Peyer's patch (tissue), 4 donors: ENCODE data around the gene ATAD3C. TPM values are rescaled to one million over a fixed set of nuclear protein-coding genes. Genes with fewer than 3 reads are reported as not detected.

Source experiments
- DNase-seq, 3 donors: peaks; one replicate each; pipeline ENCODE4 v3.0.0-alpha.2; 2017 to 2019
- H3K27ac ChIP-seq, 4 donors: fragments of 200-600 bp; sonication (generic); one replicate each; pipeline ENCODE4 v1.5.1; 2016 to 2019
- H3K27me3 ChIP-seq, 2 donors: fragments of 200-600 bp; sonication (generic); one replicate each; pipeline ENCODE4 v1.5.1; 2019
- H3K36me3 ChIP-seq, 3 donors: fragments of 200-600 bp; sonication (generic); one replicate each; pipeline ENCODE4 v1.5.1; 2016 to 2019
- H3K4me1 ChIP-seq, 4 donors: fragments of 200-600 bp; sonication (generic); one replicate each; pipeline ENCODE4 v1.5.1; 2016 to 2019
- H3K4me3 ChIP-seq, 4 donors: fragments of 200-600 bp; sonication (generic); 1 replicate in 3 of 4; 2 replicates in 1 of 4; pipeline ENCODE4 v1.5.1; 2016 to 2019; ENCODE audit warnings: mild to moderate bottlenecking in 1 of 4
- H3K9me3 ChIP-seq, 4 donors: fragments of 200-600 bp; sonication (generic); one replicate each; pipeline ENCODE4 v1.5.1; 2016 to 2019; ENCODE audit warnings: mild to moderate bottlenecking in 1 of 4
- POLR2A ChIP-seq, 2 donors: fragments of 450-650 bp; IDR thresholded peaks; one replicate each; pipeline ENCODE4 v1.5.1; 2017; ENCODE audit warnings: antibody characterized with exemption in 2 of 2, mild to moderate bottlenecking in 2 of 2, moderate library complexity in 2 of 2
- total RNA-seq, 4 donors: library from RNA; depleted of rRNA; stranded (reverse); fragments of >200 nt; gene quantifications; one replicate each; pipeline ENCODE4 v1.1.0, GENCODE V29; 2016
- TF ChIP-seq, protein P1 (sequence below), 6 experiments: fragments of 450-650 bp in 4 of 6; fragments of 200-600 bp in 2 of 6; sonication (generic) in 1 of 6; IDR thresholded peaks; one replicate each; pipeline ENCODE4 v1.5.1; 2017 to 2019; ENCODE audit warnings: antibody characterized with exemption in 6 of 6, mild to moderate bottlenecking in 3 of 6, moderate library complexity in 1 of 6

Gene ATAD3C, protein sequence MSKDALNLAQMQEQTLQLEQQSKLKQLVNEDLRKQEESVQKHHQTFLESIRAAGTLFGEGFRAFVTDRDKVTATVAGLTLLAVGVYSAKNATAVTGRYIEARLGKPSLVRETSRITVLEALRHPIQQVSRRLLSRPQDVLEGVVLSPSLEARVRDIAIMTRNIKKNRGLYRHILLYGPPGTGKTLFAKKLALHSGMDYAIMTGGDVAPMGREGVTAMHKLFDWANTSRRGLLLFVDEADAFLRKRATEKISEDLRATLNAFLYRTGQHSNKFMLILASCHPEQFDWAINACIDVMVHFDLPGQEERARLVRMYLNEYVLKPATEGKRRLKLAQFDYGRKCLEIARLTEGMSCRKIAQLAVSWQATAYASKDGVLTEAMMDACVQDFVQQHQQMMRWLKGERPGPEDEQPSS
- total RNA-seq: under 1 TPM in 1 of 4 donors, not detected in 3; 0.27 TPM

DNA sequence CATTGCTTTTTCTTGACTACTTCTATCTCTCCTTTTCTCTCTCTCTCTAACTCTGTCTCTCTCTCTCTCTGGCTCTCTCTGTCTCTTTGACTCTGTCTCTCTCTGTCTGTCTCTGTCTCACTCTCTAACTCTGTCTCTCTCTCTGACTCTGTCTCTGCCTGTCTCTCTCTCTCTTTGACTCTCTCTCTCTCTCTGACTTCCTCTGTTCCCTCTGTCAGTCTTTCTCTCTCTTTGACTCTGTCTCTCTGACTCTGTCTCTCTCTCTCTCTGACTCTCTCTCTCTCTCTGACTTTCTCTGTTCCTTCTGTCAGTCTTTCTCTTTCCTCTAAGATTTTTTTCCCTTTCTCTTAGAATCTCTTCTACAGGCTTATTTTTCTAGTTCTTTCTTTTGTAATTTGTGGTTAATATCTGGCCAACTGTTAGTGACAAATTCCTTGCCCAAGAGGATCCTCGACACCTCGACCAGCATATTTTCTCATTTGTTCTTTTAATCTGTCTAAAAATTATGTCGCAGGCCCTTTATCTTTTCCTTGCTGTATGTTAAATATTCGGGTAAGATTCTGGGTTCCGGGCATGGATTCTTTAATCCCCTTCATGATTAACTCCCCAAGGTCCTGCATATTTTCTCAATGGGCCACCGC, at the start of gene ATAD3C:
Gene ATAD3C (plus strand): TSS at position 591 of the 641 bp plus-strand sequence. CDS start 995 bp downstream, outside the sequence.
- H3K27me3 ChIP-seq: no peaks in the 10 kb centered on the region
- no peak within 1 kb of the TSS for H3K27ac ChIP-seq
- no peaks in the 10 kb centered on the region for H3K4me1 ChIP-seq
- no peak within 1 kb of the TSS for H3K4me3 ChIP-seq
- H3K36me3 ChIP-seq: no peaks in the 10 kb centered on the region
- TF ChIP-seq, protein P1, sequence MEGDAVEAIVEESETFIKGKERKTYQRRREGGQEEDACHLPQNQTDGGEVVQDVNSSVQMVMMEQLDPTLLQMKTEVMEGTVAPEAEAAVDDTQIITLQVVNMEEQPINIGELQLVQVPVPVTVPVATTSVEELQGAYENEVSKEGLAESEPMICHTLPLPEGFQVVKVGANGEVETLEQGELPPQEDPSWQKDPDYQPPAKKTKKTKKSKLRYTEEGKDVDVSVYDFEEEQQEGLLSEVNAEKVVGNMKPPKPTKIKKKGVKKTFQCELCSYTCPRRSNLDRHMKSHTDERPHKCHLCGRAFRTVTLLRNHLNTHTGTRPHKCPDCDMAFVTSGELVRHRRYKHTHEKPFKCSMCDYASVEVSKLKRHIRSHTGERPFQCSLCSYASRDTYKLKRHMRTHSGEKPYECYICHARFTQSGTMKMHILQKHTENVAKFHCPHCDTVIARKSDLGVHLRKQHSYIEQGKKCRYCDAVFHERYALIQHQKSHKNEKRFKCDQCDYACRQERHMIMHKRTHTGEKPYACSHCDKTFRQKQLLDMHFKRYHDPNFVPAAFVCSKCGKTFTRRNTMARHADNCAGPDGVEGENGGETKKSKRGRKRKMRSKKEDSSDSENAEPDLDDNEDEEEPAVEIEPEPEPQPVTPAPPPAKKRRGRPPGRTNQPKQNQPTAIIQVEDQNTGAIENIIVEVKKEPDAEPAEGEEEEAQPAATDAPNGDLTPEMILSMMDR (IDR thresholded peaks at IDR 0.05): no peak
- no peak for TF ChIP-seq POLR2A (IDR thresholded peaks at IDR 0.05)
- DNase-seq: no peak
- H3K9me3 ChIP-seq: no peaks in the 10 kb centered on the region

DNA sequence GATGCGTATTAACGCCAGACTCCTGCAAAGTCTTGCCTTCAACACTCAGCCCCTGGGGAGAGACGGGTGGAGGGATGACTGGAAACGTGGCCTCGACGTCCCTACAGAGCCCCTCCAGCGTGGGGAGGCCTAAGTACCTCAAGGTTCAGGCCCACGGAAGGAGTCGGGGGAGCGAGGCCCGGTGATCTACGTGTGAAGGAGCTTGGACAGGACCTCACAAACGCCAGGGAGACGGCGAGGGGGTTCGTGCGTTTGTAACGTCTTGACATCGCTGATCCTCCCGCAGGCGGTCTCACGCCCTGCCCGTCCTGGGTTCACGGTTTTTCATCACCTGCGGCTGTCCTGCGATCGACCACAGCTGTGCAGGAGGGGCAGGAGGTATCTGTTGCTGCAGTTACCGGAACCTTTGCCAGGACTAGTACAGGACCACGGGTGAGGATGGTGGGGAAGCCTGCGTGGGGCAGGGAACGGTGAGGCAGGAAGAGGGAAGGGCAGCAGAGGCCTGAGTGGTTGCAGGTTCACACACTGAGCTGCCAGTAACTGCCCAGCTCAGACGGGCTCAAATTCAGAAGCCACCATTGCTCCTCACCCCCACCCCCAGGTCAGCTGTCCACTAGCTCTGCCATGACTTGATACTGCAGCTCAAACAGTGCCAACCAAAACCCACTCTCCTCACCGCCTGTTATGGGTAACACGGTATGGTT, 49.5 kb upstream of the ATAD3C start:
- peak overlapping the region; percentile 83 to 95 (median 92) for H3K4me3 ChIP-seq
- H3K36me3 ChIP-seq: peaks cover 0 to 68% (median 0%) of the 10 kb centered on the region in 3 donors
- H3K27ac ChIP-seq: peak overlapping the region; percentile 81 to 87 (median 84)
- H3K4me1 ChIP-seq: peaks cover 3 to 33% (median 13%) of the 10 kb centered on the region in 4 donors
- H3K9me3 ChIP-seq: no peaks in the 10 kb centered on the region
- TF ChIP-seq, protein P1 (IDR thresholded peaks at IDR 0.05): no peak
- TF ChIP-seq POLR2A (IDR thresholded peaks at IDR 0.05): no peak
- DNase-seq: peak in 1 of 3 donors; percentile 52
- H3K27me3 ChIP-seq: no peaks in the 10 kb centered on the region

DNA sequence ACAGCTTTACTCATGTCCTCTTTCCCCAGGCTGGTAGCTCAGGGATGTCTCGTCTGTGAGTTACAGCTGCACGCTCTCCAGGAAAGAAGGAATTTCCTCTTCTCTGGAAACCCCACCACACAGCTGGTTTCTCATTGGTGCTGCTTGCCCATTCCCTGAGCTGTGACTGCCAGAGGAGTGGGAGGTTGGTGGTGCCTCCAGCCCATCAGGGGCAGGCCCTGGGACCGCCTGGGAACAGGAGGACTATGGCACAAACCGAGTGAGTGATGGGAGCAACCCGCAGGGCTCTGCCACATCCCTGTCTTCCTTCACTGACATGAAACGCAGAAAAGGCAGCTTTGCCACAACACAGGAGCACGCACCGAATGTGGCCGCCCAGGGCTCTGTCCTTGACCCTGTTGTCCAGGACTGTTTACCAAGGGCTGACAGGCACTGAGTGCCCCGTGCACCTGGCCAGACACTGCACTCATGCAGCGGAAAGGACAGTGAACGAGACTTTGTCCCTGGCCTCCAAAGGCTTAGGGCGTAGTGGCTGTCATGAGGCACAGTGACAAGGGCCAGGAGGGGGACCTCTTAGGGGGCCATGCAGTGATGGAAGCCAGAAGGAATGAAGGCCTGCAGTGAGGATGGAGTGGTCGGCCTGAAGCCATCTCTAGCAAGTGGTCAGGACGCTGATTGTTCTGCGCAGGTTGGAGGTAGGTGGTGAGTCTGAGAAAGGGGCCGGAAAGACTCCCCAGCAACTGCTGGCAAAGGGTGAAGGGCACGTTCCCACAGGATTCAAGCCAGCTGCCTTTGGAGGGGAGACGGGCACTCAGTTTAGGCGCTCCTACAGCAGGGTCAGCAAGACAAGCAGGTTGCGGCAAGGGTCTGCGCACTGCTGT, 48.7 kb upstream of the ATAD3C start:
- H3K4me1 ChIP-seq: peaks cover 3 to 39% (median 14%) of the 10 kb centered on the region in 4 donors
- peak overlapping the region in 2 of 4 donors; percentile 81 to 83 for H3K27ac ChIP-seq
- peaks cover 0 to 67% (median 0%) of the 10 kb centered on the region in 3 donors for H3K36me3 ChIP-seq
- H3K27me3 ChIP-seq: no peaks in the 10 kb centered on the region
- TF ChIP-seq, protein P1 (IDR thresholded peaks at IDR 0.05): no peak
- no peak for TF ChIP-seq POLR2A (IDR thresholded peaks at IDR 0.05)
- peak overlapping the region in 3 of 4 donors; percentile 89 to 95 (median 94) for H3K4me3 ChIP-seq
- DNase-seq: no peak
- H3K9me3 ChIP-seq: no peaks in the 10 kb centered on the region

DNA sequence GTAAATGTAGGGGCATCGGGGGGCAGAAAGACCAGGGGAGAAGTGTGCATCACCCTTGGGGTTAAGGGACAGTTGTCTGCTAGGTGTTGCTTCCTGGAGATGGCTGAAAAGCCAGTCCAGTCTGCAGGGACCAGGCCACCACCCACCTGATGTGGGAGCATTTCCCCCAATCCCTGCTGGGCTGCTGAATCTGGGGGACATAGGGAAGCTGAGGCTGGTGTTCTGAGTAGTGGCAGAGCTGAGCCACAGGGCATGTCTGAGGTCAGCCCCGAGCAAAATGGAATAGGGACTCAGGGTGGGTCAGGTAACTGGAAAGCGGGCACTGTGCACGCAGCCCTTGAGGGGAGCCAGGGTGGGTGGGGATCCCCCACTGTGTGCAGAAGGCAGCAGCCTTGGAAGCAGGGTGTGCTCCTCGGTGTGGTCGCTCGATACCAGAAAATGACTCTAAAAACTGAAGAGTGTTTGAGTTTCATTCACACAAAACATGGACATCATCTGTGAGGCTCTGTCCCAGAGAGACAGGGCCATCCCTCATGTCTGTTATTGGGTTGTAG, 48.0 kb upstream of the ATAD3C start:
- Histone ChIP-seq H3K36me3 (peaks cover 0 to 62% (median 0%) of the 10 kb centered on the region in 3 donors), H3K4me3 (no peak overlapping the region), H3K9me3 (no peaks in the 10 kb centered on the region), H3K4me1 (peaks cover 3 to 47% (median 21%) of the 10 kb centered on the region in 4 donors), H3K27ac (no peak overlapping the region), H3K27me3 (no peaks in the 10 kb centered on the region)
- DNase-seq: no peak
- no peak for TF ChIP-seq POLR2A (IDR thresholded peaks at IDR 0.05)
- TF ChIP-seq, protein P1 (IDR thresholded peaks at IDR 0.05): no peak
